ENCODE measurements around the gene ACKR2.
"Not testable (repeated sequence)": the region's sequence is repeated elsewhere in the genome, so short reads cannot be mapped to it uniquely, and the experiment has no call there.

Gene ACKR2

GRCh38 chr3:42801784-42802183, 7.5 kb upstream of the ACKR2 start:
- DNase-seq (ENCODE audit: low spot score), result no peak

- DNase-seq (ENCODE audit: low spot score), result no peak
Measured at GRCh38 chr3:42802876-42803413, 6.3 kb upstream of the ACKR2 start.

DNA sequence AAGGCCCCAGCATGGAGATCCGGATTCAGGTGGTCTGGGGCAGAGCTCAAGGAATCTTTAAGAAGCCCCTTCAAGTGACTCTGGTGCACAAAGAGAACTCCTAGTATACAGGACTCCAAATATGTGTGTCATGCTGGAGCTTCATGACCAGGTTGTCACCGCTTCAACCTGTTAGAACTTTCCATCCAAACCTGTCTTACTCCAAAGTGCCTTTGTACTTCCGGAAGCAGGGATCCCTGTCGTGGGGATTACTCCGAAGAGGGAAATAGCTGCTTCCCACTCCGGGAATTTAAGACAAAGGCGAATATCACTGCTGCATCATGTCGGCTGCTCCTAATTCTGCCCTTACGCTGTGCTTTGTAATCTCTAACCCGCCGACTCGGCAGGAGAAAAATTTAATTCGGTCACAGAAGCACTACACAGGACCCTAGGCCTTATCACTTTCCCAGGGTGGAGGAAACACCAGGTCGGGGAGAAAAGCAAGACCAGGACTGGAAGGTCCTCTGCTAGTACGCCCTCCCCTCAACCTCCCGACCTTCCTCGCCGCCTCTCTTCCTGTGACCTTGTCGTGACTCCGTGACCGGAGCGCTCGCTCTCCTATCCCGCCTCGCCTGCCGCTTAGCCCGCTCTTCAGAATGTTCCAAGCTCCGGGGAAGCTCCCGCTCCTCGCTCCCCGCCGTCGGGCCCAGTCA, 5.7 kb upstream of the ACKR2 start:
- DNase-seq (ENCODE audit: low spot score), result peak; percentile 12

GRCh38 chr3:42804106-42804830, 5.0 kb upstream of the ACKR2 start, which contains the start of gene HIGD1A:
Gene HIGD1A (minus strand): TSS chr3:42804490. CDS start chr3:42794253, 10,237 bp downstream.
- DNase-seq (ENCODE audit: low spot score), result peak; percentile 94

DNA sequence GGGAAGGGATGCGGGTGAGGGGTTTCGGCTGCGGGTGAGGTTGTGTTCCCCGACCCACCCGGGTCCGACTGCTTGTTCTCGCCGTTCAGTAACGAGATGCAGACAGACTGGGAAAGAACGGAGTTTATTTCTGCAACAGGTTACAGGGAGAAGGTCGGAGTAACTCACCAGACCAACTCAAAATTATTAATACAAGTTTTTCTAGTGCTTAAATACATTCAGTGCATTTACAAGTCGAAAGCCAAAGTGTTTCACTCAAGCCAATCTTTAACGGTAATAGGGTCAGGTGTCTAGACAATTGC, 4.5 kb upstream of the ACKR2 start:
- DNase-seq (ENCODE audit: low spot score), result no peak

- no peak for DNase-seq (ENCODE audit: low spot score)
Measured at GRCh38 chr3:42805141-42805821, 4.0 kb upstream of the ACKR2 start.

DNA sequence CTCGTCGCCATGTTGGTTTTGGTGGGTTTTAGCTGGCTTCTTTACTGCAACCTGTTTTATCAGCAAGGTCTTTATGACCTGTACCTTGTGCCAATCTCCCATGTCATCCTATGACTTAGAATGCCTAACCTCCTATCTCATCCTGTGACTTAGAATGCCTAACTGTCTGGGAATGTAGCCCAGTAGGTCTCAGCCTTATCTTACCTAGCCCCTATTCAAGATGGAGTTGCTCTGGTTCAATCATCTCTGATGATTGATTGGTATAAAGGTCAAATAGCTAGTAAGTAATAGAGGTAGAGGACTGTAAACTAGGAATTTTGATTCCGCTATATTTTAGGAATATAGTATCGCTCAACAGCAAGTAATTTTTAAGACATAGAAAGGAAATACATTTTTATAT, 1.3 kb upstream of the ACKR2 start:
- DNase-seq (ENCODE audit: low spot score), result no peak

- not testable (repeated sequence) for DNase-seq (ENCODE audit: low spot score)
Measured at GRCh38 chr3:42810706-42811105, 1.5 kb downstream of the ACKR2 start.

- DNase-seq (ENCODE audit: low spot score), result not testable (repeated sequence)
Measured at GRCh38 chr3:42811118-42811883, 2.1 kb downstream of the ACKR2 start.

- no peak for DNase-seq (ENCODE audit: low spot score)
Measured at GRCh38 chr3:42814246-42814645, 5.0 kb downstream of the ACKR2 start.

GRCh38 chr3:42814914-42815507, 5.8 kb downstream of the ACKR2 start:
- DNase-seq (ENCODE audit: low spot score), result no peak

DNA sequence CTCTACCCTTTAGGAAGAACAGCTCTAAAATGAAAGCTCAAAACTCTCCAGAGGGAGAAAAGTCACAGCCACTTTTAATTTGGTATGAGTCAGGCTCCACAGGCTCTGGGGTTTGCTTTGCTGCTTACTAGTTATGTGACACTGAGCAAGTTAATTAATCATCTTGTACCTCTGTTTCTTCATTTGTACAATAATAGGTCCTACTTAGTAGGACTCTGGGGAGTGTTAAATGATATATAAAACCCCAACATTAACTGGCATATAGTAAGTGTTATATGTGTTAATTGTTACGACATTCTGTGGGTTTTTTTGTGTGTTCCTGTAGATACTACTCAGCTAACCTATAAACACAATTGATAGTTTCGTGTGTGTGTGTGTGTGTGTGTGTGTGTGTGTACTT, 6.6 kb downstream of the ACKR2 start:
- DNase-seq (ENCODE audit: low spot score), result no peak

DNA sequence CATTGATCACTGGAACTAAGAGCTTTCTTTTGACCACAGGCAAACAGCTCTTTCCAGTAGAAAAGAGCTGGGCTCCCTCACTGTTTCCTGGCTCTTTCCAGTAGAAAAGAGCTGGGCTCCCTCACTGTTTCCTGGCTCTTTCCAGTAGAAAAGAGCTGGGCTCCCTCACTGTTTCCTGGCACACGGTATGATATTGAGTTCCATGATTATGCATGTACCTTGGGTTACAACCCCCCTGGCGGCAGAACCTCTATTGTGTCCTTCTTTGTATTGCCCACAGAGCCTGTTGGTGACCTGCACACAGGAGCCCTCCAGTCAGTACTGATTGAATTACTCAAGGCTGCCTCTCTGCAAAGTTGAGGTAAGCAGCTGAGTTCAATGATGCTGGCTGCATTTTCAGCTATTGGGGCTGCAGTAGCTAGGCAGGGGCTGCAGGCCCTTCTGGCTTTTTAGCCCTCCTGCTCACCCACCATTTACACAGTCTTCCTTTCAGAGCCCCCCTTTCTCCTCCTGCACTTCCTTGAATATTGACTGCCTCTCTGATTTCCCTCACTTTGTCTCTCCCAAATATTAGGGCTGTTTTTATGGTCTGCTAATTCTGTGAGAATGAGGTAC, 10.2 kb downstream of the ACKR2 start:
- no peak for DNase-seq (ENCODE audit: low spot score)

DNA sequence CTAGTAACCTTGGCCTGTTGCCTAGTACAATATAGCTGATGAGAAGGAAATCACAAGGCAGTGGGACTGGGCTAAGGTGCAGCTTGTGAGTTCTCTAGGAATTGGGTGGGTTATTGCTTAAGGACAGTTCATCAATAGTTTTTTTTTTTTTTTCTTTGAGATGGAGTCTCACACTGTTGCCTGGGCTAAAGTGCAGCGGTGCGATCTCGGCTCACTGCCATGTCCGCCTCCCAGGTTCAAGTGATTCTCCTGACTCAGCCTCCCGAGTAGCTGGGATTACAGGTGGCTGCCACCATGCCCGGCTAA, 11.5 kb downstream of the ACKR2 start:
- no peak for DNase-seq (ENCODE audit: low spot score)

DNA sequence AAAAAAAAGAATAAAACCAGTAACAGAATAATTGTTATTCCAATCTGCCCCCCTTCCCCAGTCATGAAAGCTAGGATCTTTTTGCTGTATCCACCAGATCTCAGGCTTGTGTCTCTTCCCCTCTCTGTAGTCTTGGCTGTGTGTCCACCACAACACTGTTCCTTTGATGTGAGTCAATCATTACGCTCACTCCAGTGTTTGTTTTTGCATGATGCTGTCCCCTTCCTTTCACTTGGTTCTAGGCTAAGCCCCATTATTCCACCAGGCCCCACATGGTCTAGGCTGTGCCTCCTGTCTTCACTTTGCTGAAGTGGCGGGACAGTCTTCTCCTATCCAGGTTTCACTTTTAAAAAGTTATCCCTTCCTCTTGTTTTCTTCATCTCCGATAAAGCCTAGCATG, 13.6 kb downstream of the ACKR2 start:
- no peak for DNase-seq (ENCODE audit: low spot score)

DNA sequence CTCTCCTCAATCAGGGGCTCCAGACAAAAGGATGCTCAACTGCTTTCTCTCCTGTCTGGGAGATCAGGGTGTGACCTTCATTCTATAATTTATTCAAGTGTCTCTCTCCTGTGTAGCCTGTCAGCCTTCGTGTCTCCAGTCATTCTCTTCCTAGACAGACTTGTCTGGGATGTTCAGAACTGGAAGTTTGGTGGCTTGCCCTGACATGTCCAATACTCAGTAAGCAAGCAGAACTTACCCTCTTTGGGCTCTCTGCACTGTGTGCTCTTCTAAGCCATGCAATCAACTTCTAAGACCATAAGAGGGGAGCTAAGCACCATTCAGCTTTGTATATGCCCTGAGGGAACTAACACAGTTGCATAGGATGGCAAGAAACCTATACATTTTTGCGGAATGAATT, 14.1 kb downstream of the ACKR2 start:
- no peak for DNase-seq (ENCODE audit: low spot score)

- no peak for DNase-seq (ENCODE audit: low spot score)
Measured at GRCh38 chr3:42826141-42826540, 16.9 kb downstream of the ACKR2 start.

DNA sequence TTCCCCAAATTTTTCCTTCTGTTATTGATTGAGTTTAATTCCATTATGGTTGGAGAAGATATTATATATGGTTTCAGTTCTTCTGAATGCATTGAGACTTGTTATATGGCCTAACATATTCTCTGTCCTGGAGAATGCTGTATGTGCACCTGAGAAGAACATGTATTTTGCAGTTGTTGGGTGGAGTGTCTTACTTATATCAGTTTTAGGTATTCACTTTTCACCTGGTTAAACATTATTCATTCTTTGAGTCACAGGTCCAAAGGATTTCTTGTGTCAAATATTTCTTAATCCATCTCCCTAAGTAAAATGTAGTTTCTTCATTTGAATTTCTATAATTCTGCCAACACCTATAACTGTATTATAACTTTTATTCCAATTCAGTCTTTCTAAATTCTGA, 17.8 kb downstream of the ACKR2 start:
- no peak for DNase-seq (ENCODE audit: low spot score)

DNA sequence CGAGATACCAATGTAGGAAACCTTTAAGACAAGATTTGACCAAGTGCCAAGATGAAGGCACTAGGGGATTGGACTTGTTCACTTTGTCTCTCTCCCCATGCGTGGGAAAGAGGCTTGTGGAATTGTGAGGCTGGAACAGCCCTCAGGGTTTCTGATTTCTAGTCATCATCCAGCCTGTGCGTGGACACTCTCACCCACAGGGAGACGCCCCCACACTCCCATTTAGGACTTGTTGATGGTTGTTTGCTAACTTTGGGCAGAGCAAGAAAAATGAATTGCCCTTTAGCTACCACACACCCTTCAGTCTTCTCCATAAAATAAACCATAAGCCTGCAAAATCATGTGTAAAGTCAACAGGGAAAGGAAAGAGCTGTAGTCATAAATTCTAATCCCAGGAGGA, 18.4 kb downstream of the ACKR2 start:
- DNase-seq (ENCODE audit: low spot score), result no peak

- DNase-seq (ENCODE audit: low spot score), result no peak
Measured at GRCh38 chr3:42829083-42829627, 19.9 kb downstream of the ACKR2 start.
